HCT116 (cell line): ENCODE results near the gene SPSB2. TPM values are rescaled to one million over a fixed set of nuclear protein-coding genes. Genes with fewer than 3 reads are reported as not detected.
"Not testable (repeated sequence)": the region's sequence is repeated elsewhere in the genome, so short reads cannot be mapped to it uniquely, and the experiment has no call there.

Experiments used
- ATAC-seq: fragments of 200-7000 bp; cut with Tn5 transposase; 2 replicates; pipeline ENCODE4 v1.9.1; 2020; ENCODE audit warnings: mild to moderate bottlenecking, moderate library complexity
- BruUV-seq: library from RNA; stranded (reverse); fragments of 400-500 nt; replicated peaks from 2 replicates; lab custom pipeline; 2021; lab: Mats Ljungman, UMichigan
- CTCF ChIA-PET: fragments of 300-600 bp; sonication (Branson Sonifier 250); formaldehyde crosslinking; loops from one replicate; lab custom pipeline; 2021; ENCODE audit warnings: antibody characterized with exemption; lab: Charles Lee
- POLR2A ChIA-PET: fragments of 300-600, 350-600 bp; sonication (Branson Sonifier 250); formaldehyde crosslinking; loops from one replicate; lab custom pipeline; 2021; ENCODE audit warnings: antibody characterized with exemption; lab: Charles Lee
- RAD21 ChIA-PET, 2 experiments: fragments of 300-600 bp; sonication (Branson Sonifier 250); formaldehyde crosslinking; loops; one replicate each; lab custom pipeline; 2023; ENCODE audit warnings: low total read pairs in 2 of 2; ENCODE audit not compliant: uncharacterized antibody in 2 of 2, unreplicated experiment in 2 of 2, low non-redundant PET in 1 of 2; lab: Charles Lee
- DNase-seq: peaks from one replicate; pipeline ENCODE4 v3.0.0-alpha.2; 2010; ENCODE audit warnings: low read depth, low spot score
- H2AFZ ChIP-seq: fragments of 200-600 bp; shearing (Covaris generic), sonication (generic); 2 replicates; pipeline ENCODE4 v1.6.1; 2017; ENCODE audit warnings: low read depth, mixed run types, mixed read lengths, antibody characterized with exemption, low read length; ENCODE audit not compliant: poor library complexity, severe bottlenecking
- H3K27ac ChIP-seq: 2 replicates; pipeline ENCODE4 v1.5.1; 2012; ENCODE audit warnings: low read depth, low read length
- H3K27me3 ChIP-seq: fragments of 200-600 bp; sonication (generic); 2 replicates; pipeline ENCODE4 v1.6.1; 2016; ENCODE audit warnings: mixed run types, low read length, mixed read lengths; ENCODE audit not compliant: insufficient read depth
- H3K36me3 ChIP-seq, 2 experiments: fragments of 200-500 bp in 1 of 2; fragments of 200-600 bp in 1 of 2; sonication (Bioruptor generic) in 1 of 2; sonication (generic) in 1 of 2; 2 replicates each; pipeline versions ENCODE4 v1.5.1 to v1.6.1; 2014 to 2016; ENCODE audit warnings: low read length in 2 of 2, inconsistent platforms in 1 of 2, mixed read lengths in 1 of 2, mixed run types in 1 of 2; ENCODE audit not compliant: insufficient read depth in 2 of 2, control insufficient read depth in 1 of 2
- H3K4me1 ChIP-seq, 2 experiments: fragments of 200-600 bp in 1 of 2; sonication (generic) in 1 of 2; 2 replicates each; pipeline versions ENCODE4 v1.5.1 to v1.6.1; 2012 to 2017; ENCODE audit warnings: low read length in 2 of 2, inconsistent platforms in 1 of 2, mild to moderate bottlenecking in 1 of 2, mixed read lengths in 1 of 2, mixed run types in 1 of 2, moderate library complexity in 1 of 2; ENCODE audit not compliant: insufficient read depth in 2 of 2, control insufficient read depth in 1 of 2
- H3K4me2 ChIP-seq: fragments of 200-600 bp; sonication (generic); 2 replicates; pipeline ENCODE4 v1.6.1; 2017; ENCODE audit warnings: mixed run types, low read length, mixed read lengths
- H3K4me3 ChIP-seq, 2 experiments: fragments of 200-600 bp in 1 of 2; sonication (generic) in 1 of 2; replicated peaks in 1 of 2; 2 replicates each; pipeline ENCODE4 v1.5.1; 2011 to 2016; ENCODE audit warnings: low read length in 2 of 2, control low read depth in 1 of 2, low read depth in 1 of 2, mild to moderate bottlenecking in 1 of 2, mixed read lengths in 1 of 2, mixed run types in 1 of 2
- H3K79me2 ChIP-seq: fragments of 200-600 bp; sonication (generic); 2 replicates; pipeline ENCODE4 v1.6.1; 2017; ENCODE audit warnings: mild to moderate bottlenecking, mixed run types, low read length, moderate library complexity, mixed read lengths; ENCODE audit not compliant: insufficient read depth
- H3K9ac ChIP-seq: fragments of 200-600 bp; sonication (generic); 2 replicates; pipeline ENCODE4 v1.6.1; 2016; ENCODE audit warnings: low read length, mixed read lengths
- H3K9me2 ChIP-seq: fragments of 200-600 bp; sonication (generic), shearing (Covaris generic); 2 replicates; pipeline ENCODE4 v1.6.1; 2017; ENCODE audit warnings: mixed run types, mild to moderate bottlenecking, moderate library complexity; ENCODE audit not compliant: insufficient read depth
- H3K9me3 ChIP-seq, 2 experiments: fragments of 200-500 bp in 1 of 2; fragments of 200-600 bp in 1 of 2; sonication (Bioruptor generic) in 1 of 2; sonication (generic) in 1 of 2; 2 replicates each; pipeline ENCODE4 v1.6.1; 2014 to 2017; ENCODE audit warnings: low read length in 2 of 2, mixed read lengths in 2 of 2, inconsistent platforms in 1 of 2, low read depth in 1 of 2, mild to moderate bottlenecking in 1 of 2, mixed run types in 1 of 2, moderate library complexity in 1 of 2; ENCODE audit not compliant: control insufficient read depth in 1 of 2, insufficient read depth in 1 of 2
- H4K20me1 ChIP-seq: fragments of 200-600 bp; sonication (generic), shearing (Covaris generic); 2 replicates; pipeline ENCODE4 v1.6.1; 2017; ENCODE audit warnings: mixed run types, mild to moderate bottlenecking, moderate library complexity; ENCODE audit not compliant: insufficient read depth
- FOSL1 ChIP-seq: IDR thresholded peaks from 2 replicates; pipeline ENCODE4 v1.6.1; 2012; ENCODE audit warnings: low read depth
- JUND ChIP-seq: IDR thresholded peaks from 2 replicates; pipeline ENCODE4 v1.6.1; 2012
- POLR2A ChIP-seq: IDR thresholded peaks from 2 replicates; pipeline ENCODE4 v1.7.0; 2011; ENCODE audit warnings: borderline replicate concordance; ENCODE audit not compliant: insufficient read depth, insufficient read length; ENCODE audit errors: extremely low read depth
- POLR2AphosphoS5 ChIP-seq: IDR thresholded peaks from 2 replicates; pipeline ENCODE4 v1.6.1; 2011; ENCODE audit warnings: mild to moderate bottlenecking, low read depth, low read length, moderate library complexity
- ZNF274 ChIP-seq: fragments of 200-500 bp; sonication (Bioruptor generic); IDR thresholded peaks from 2 replicates; pipeline ENCODE4 v1.6.1; 2014; ENCODE audit warnings: mild to moderate bottlenecking, low read depth, low read length, inconsistent platforms
- intact Hi-C: fragments of 100-400 bp; cut with micrococcal nuclease; formaldehyde crosslinking; loops from 2 replicates; pipeline ENCODE4 v1.10.0; 2022
- total RNA-seq: library from RNA; stranded (reverse); gene quantifications from one replicate; pipeline ENCODE4 v1.2.1, GENCODE V29; 2021; ENCODE audit not compliant: unreplicated experiment
- TF ChIP-seq, protein P1 (sequence below): IDR thresholded peaks from 2 replicates; pipeline ENCODE4 v1.6.1; 2012; ENCODE audit warnings: low read depth
- TF ChIP-seq, protein P2 (sequence below), 3 experiments: fragments of 200-600 bp in 1 of 3; sonication (generic) in 1 of 3; IDR thresholded peaks in 2 of 3; conservative IDR thresholded peaks in 1 of 3; 2 replicates each; pipeline ENCODE4 v1.5.1; 2012 to 2017; ENCODE audit warnings: low read depth in 2 of 3, low read length in 2 of 3, antibody characterized with exemption in 1 of 3, borderline replicate concordance in 1 of 3, control low read depth in 1 of 3, mild to moderate bottlenecking in 1 of 3, mixed read lengths in 1 of 3, mixed run types in 1 of 3, moderate library complexity in 1 of 3; ENCODE audit not compliant: insufficient read depth in 1 of 3

SPSB2 gene
- total RNA-seq, 1 experiment from 2014 or later: 10.0 TPM

DNA sequence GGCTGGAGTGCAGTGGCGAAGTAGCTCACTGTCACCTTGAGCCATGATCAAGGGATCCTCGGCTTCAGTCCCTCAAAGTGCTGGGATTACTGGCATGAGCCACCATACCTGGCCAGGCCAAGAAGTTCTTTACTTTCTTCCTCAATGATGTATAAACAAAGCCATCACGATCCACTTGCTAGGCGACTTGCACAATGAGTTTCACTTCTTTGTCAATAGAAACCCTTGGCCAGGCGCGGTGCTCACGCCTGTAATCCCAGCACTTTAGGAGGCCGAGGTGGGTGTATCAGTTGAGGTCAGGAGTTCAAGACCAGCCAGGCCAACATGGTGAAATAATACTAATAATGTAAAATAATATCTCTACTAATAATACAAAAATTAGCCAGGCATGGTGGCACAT, 14.4 kb upstream of the SPSB2 start (continued):
- TF ChIP-seq, protein P1, sequence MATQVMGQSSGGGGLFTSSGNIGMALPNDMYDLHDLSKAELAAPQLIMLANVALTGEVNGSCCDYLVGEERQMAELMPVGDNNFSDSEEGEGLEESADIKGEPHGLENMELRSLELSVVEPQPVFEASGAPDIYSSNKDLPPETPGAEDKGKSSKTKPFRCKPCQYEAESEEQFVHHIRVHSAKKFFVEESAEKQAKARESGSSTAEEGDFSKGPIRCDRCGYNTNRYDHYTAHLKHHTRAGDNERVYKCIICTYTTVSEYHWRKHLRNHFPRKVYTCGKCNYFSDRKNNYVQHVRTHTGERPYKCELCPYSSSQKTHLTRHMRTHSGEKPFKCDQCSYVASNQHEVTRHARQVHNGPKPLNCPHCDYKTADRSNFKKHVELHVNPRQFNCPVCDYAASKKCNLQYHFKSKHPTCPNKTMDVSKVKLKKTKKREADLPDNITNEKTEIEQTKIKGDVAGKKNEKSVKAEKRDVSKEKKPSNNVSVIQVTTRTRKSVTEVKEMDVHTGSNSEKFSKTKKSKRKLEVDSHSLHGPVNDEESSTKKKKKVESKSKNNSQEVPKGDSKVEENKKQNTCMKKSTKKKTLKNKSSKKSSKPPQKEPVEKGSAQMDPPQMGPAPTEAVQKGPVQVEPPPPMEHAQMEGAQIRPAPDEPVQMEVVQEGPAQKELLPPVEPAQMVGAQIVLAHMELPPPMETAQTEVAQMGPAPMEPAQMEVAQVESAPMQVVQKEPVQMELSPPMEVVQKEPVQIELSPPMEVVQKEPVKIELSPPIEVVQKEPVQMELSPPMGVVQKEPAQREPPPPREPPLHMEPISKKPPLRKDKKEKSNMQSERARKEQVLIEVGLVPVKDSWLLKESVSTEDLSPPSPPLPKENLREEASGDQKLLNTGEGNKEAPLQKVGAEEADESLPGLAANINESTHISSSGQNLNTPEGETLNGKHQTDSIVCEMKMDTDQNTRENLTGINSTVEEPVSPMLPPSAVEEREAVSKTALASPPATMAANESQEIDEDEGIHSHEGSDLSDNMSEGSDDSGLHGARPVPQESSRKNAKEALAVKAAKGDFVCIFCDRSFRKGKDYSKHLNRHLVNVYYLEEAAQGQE: no peak
- no peak for TF ChIP-seq ZNF274
- TF ChIP-seq, protein P2, sequence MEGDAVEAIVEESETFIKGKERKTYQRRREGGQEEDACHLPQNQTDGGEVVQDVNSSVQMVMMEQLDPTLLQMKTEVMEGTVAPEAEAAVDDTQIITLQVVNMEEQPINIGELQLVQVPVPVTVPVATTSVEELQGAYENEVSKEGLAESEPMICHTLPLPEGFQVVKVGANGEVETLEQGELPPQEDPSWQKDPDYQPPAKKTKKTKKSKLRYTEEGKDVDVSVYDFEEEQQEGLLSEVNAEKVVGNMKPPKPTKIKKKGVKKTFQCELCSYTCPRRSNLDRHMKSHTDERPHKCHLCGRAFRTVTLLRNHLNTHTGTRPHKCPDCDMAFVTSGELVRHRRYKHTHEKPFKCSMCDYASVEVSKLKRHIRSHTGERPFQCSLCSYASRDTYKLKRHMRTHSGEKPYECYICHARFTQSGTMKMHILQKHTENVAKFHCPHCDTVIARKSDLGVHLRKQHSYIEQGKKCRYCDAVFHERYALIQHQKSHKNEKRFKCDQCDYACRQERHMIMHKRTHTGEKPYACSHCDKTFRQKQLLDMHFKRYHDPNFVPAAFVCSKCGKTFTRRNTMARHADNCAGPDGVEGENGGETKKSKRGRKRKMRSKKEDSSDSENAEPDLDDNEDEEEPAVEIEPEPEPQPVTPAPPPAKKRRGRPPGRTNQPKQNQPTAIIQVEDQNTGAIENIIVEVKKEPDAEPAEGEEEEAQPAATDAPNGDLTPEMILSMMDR (IDR thresholded peaks at IDR 0.05 in 2 of 3, conservative IDR thresholded peaks at IDR 0.05 in 1 of 3; ENCODE audit: borderline replicate concordance in 1 of 3, insufficient read depth in 1 of 3, low read depth in 2 of 3, low read length in 2 of 3): no peak
- TF ChIP-seq POLR2A: no peak
- no peak for TF ChIP-seq POLR2AphosphoS5
- no peak for TF ChIP-seq FOSL1
- TF ChIP-seq JUND: no peak
- TF ChIP-seq, all 23 proteins: peak for 0

DNA sequence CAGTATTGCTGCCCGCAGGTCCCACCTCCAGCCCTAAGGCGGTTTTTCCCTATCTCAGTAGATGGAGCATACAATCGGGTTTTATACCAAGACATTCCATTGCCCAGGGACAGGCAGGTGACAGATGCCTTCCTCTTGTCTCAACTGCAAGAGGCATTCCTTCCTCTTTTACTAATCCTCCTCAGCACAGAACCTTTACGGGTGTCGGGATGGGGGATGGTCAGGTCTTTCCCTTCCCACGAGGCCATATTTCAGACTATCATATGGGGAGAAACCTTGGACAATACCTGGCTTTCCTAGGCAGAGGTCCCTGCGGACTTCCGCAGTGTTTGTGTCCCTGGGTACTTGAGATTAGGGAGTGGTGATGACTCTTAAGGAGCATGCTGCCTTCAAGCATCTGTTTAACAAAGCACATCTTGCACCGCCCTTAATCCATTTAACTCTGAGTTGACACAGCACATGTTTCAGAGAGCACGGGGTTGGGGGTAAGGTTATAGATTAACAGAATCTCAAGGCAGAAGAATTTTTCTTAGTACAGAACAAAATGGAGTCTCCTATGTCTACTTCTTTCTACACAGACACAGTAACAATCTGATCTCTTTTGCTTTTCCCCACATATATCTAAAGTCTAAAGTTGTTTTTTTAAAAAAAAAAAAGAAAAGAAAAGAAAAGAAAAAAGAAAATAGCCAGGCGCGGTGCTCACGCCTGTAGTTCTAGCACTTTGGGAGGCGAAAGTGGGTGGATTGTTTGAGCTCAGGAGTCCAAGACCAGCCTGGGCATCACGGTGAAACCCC, 13.3 kb upstream of the SPSB2 start:
- H4K20me1 ChIP-seq, CTCF ChIA-PET, ATAC-seq, H3K27ac ChIP-seq, DNase-seq, H3K9ac ChIP-seq, RAD21 ChIA-PET, H3K9me3 ChIP-seq, H3K4me2 ChIP-seq, intact Hi-C loops, H3K79me2 ChIP-seq, H3K9me2 ChIP-seq, H3K27me3 ChIP-seq, BruUV-seq, H3K4me3 ChIP-seq, H3K36me3 ChIP-seq, H2AFZ ChIP-seq: not testable (repeated sequence)
- peaks cover 9 to 11% of the 10 kb centered on the region in 2 experiments for H3K4me1 ChIP-seq
- POLR2A ChIA-PET: interaction anchor here (0.8 kb wide), 1 partner anchor 14 kb away, joined by 3 read pairs; the partner anchor contains the start of gene SPSB2
